H1 (cell line): ENCODE results near the gene NPBWR2.

Experiments
- CBX8 ChIP-seq: fragments of 300-800, 300-1000 bp; sonication (generic); IDR thresholded peaks from 2 replicates; pipeline ENCODE4 v1.7.1; 2016; ENCODE audit warnings: low read depth, low read length, borderline replicate concordance
- CHD7 ChIP-seq: fragments of 300-600 bp; sonication (generic); IDR thresholded peaks from 2 replicates; pipeline ENCODE4 v1.7.1; 2012; ENCODE audit warnings: low read length, moderate library complexity, mild to moderate bottlenecking, inconsistent platforms; ENCODE audit not compliant: insufficient replicate concordance
- CREB1 ChIP-seq: IDR thresholded peaks from 2 replicates; pipeline ENCODE4 v1.6.1; 2012; ENCODE audit warnings: inconsistent platforms
- CTCF ChIP-seq, 3 experiments: IDR thresholded peaks; 1 replicate in 2 of 3; 2 replicates in 1 of 3; pipeline versions ENCODE4 v1.5.1 to v1.6.1; 2011; ENCODE audit warnings: low read length in 3 of 3, mild to moderate bottlenecking in 3 of 3, inconsistent platforms in 2 of 3, low read depth in 1 of 3, moderate library complexity in 1 of 3; ENCODE audit not compliant: insufficient read depth in 1 of 3; ENCODE audit errors: control extremely low read depth in 1 of 3
- EZH2 ChIP-seq: fragments of 200-600 bp; sonication (generic); IDR thresholded peaks from 2 replicates; pipeline ENCODE4 v1.7.1; 2012; ENCODE audit warnings: low read depth, mild to moderate bottlenecking, moderate library complexity, low read length, inconsistent platforms; ENCODE audit not compliant: severe bottlenecking
- HDAC2 ChIP-seq, 2 experiments: fragments of 300-600 bp in 1 of 2; sonication (generic) in 1 of 2; IDR thresholded peaks; 2 replicates each; pipeline ENCODE4 v1.6.1; 2011 to 2012; ENCODE audit warnings: low read depth in 2 of 2, low read length in 2 of 2, mild to moderate bottlenecking in 2 of 2, moderate library complexity in 2 of 2, borderline replicate concordance in 1 of 2, inconsistent platforms in 1 of 2
- KDM5A ChIP-seq: fragments of 200-600 bp; IDR thresholded peaks from 2 replicates; pipeline ENCODE4 v1.7.1; 2012; ENCODE audit warnings: mild to moderate bottlenecking, low read length, inconsistent platforms, mixed read lengths
- MAX ChIP-seq: IDR thresholded peaks from 2 replicates; pipeline ENCODE4 v1.6.1; 2012; ENCODE audit warnings: inconsistent platforms
- POLR2AphosphoS5 ChIP-seq: IDR thresholded peaks from 2 replicates; pipeline ENCODE4 v1.6.1; 2011; ENCODE audit warnings: low read depth, low read length
- RFX5 ChIP-seq: IDR thresholded peaks from 2 replicates; pipeline ENCODE4 v1.6.1; 2011; ENCODE audit warnings: low read depth, low read length, improper control_type of control experiment, borderline replicate concordance

GRCh38 chr20:64090165-64090564 lies 17.2 kb downstream of the NPBWR2 start:
- TF ChIP-seq MAX (no peak), POLR2AphosphoS5 (no peak), EZH2 (no peak), CBX8 (no peak), CTCF (IDR thresholded peaks at IDR 0.05; ENCODE audit: control extremely low read depth in 1 of 3, insufficient read depth in 1 of 3, low read depth in 1 of 3, low read length in 3 of 3) (no peak), RFX5 (no peak), KDM5A (no peak), CHD7 (no peak), HDAC2 (IDR thresholded peaks at IDR 0.05; ENCODE audit: borderline replicate concordance in 1 of 2, low read depth in 2 of 2, low read length in 2 of 2) (no peak), CREB1 (no peak)
